ENCODE results near the gene MLIP. TPM values are rescaled to one million over a fixed set of nuclear protein-coding genes. Genes with fewer than 3 reads are reported as not detected.

MLIP gene
- total and polyA plus RNA-seq, 7 experiments from 2014 or later, result not detected

GRCh38 chr6:54262499-54262898 lies 151.3 kb downstream of the MLIP start:
- DNase-seq, result no peak
- Histone ChIP-seq H3K27me3 (ENCODE audit: control insufficient read depth in 2 of 2, insufficient read depth in 2 of 2, low read length in 2 of 2) (no peaks in the 10 kb centered on the region), H3K9me3 (ENCODE audit: control insufficient read depth in 2 of 3, low read length in 3 of 3) (no peaks in the 10 kb centered on the region), H3K27ac (ENCODE audit: low read depth, low read length) (no peak overlapping the region), H3K4me1 (ENCODE audit: control insufficient read depth in 2 of 2, insufficient read depth in 2 of 2, low read length in 2 of 2) (no peaks in the 10 kb centered on the region), H3K4me3 (ENCODE audit: low read length) (no peak overlapping the region), H3K36me3 (ENCODE audit: control insufficient read depth in 2 of 3, insufficient read depth in 3 of 3, low read length in 3 of 3) (no peaks in the 10 kb centered on the region)
- ChIA-PET CTCF (no interaction called here), POLR2A (no interaction called here)
- intact Hi-C loops (cut with micrococcal nuclease), result no loop called here
- Mint-ChIP-seq H3K27me3 (no peaks in the 10 kb centered on the region), H3K36me3 (no peaks in the 10 kb centered on the region), H3K4me3 (no peak overlapping the region), H3K9me3 (peaks cover 0 to 2% (median 0%) of the 10 kb centered on the region in 11 donors), H3K4me1 (no peaks in the 10 kb centered on the region), H3K27ac (no peak overlapping the region)
- ATAC-seq, result no peak

GRCh38 chr6:54262971-54263370 lies 151.7 kb downstream of the MLIP start:
- H3K9me3 Mint-ChIP-seq, result peaks cover 0 to 2% (median 0%) of the 10 kb centered on the region in 11 donors
- H3K27me3 Mint-ChIP-seq, result no peaks in the 10 kb centered on the region
- H3K4me1 Mint-ChIP-seq, result no peaks in the 10 kb centered on the region
- H3K36me3 Mint-ChIP-seq, result no peaks in the 10 kb centered on the region
- no peaks in the 10 kb centered on the region for H3K27me3 ChIP-seq (ENCODE audit: control insufficient read depth in 2 of 2, insufficient read depth in 2 of 2, low read length in 2 of 2)
- no peaks in the 10 kb centered on the region for H3K36me3 ChIP-seq (ENCODE audit: control insufficient read depth in 2 of 3, insufficient read depth in 3 of 3, low read length in 3 of 3)
- ChIA-PET POLR2A (no interaction called here), CTCF (no interaction called here)
- H3K4me3 ChIP-seq (ENCODE audit: low read length), result no peak overlapping the region
- no peaks in the 10 kb centered on the region for H3K9me3 ChIP-seq (ENCODE audit: control insufficient read depth in 2 of 3, low read length in 3 of 3)
- ATAC-seq, result no peak
- no peak overlapping the region for H3K27ac ChIP-seq (ENCODE audit: low read depth, low read length)
- intact Hi-C loops (cut with micrococcal nuclease), result no loop called here
- H3K27ac Mint-ChIP-seq, result no peak overlapping the region
- H3K4me1 ChIP-seq (ENCODE audit: control insufficient read depth in 2 of 2, insufficient read depth in 2 of 2, low read length in 2 of 2), result no peaks in the 10 kb centered on the region
- H3K4me3 Mint-ChIP-seq, result no peak overlapping the region
- no peak for DNase-seq

- Mint-ChIP-seq H3K27me3 (peaks cover 0 to 4% (median 0%) of the 10 kb centered on the region in 5 donors), H3K4me3 (no peak overlapping the region), H3K9me3 (peaks cover 0 to 3% (median 0%) of the 10 kb centered on the region in 11 donors), H3K36me3 (no peaks in the 10 kb centered on the region), H3K4me1 (no peaks in the 10 kb centered on the region), H3K27ac (no peak overlapping the region)
- Histone ChIP-seq H3K9me3 (ENCODE audit: control insufficient read depth in 2 of 3, low read length in 3 of 3) (no peaks in the 10 kb centered on the region), H3K4me3 (ENCODE audit: low read length) (no peak overlapping the region), H3K4me1 (ENCODE audit: control insufficient read depth in 2 of 2, insufficient read depth in 2 of 2, low read length in 2 of 2) (no peaks in the 10 kb centered on the region), H3K27ac (ENCODE audit: low read depth, low read length) (no peak overlapping the region), H3K36me3 (ENCODE audit: control insufficient read depth in 2 of 3, insufficient read depth in 3 of 3, low read length in 3 of 3) (no peaks in the 10 kb centered on the region), H3K27me3 (ENCODE audit: control insufficient read depth in 2 of 2, insufficient read depth in 2 of 2, low read length in 2 of 2) (no peaks in the 10 kb centered on the region)
- intact Hi-C loops (cut with micrococcal nuclease), result no loop called here
- POLR2A ChIA-PET, result no interaction called here
- CTCF ChIA-PET, result no interaction called here
- DNase-seq (no peak), ATAC-seq (no peak)
Observed at GRCh38 chr6:54264581-54265272, 153.5 kb downstream of the MLIP start.

GRCh38 chr6:54266400-54266923 lies 155.2 kb downstream of the MLIP start:
- ATAC-seq (no peak), DNase-seq (no peak)
- Histone ChIP-seq H3K4me1 (ENCODE audit: control insufficient read depth in 2 of 2, insufficient read depth in 2 of 2, low read length in 2 of 2) (no peaks in the 10 kb centered on the region), H3K9me3 (ENCODE audit: control insufficient read depth in 2 of 3, low read length in 3 of 3) (no peaks in the 10 kb centered on the region), H3K36me3 (ENCODE audit: control insufficient read depth in 2 of 3, insufficient read depth in 3 of 3, low read length in 3 of 3) (no peaks in the 10 kb centered on the region), H3K27ac (ENCODE audit: low read depth, low read length) (no peak overlapping the region), H3K4me3 (ENCODE audit: low read length) (no peak overlapping the region), H3K27me3 (ENCODE audit: control insufficient read depth in 2 of 2, insufficient read depth in 2 of 2, low read length in 2 of 2) (no peaks in the 10 kb centered on the region)
- peaks cover 0 to 4% (median 0%) of the 10 kb centered on the region in 5 donors for H3K27me3 Mint-ChIP-seq
- H3K36me3 Mint-ChIP-seq, result no peaks in the 10 kb centered on the region
- ChIA-PET POLR2A (no interaction called here), CTCF (no interaction called here)
- intact Hi-C loops (cut with micrococcal nuclease), result no loop called here
- no peak overlapping the region for H3K4me3 Mint-ChIP-seq
- no peaks in the 10 kb centered on the region for H3K4me1 Mint-ChIP-seq
- no peak overlapping the region for H3K27ac Mint-ChIP-seq
- peaks cover 0 to 3% (median 0%) of the 10 kb centered on the region in 11 donors for H3K9me3 Mint-ChIP-seq

GRCh38 chr6:54267798-54268197 lies 156.6 kb downstream of the MLIP start:
- Histone ChIP-seq H3K27ac (ENCODE audit: low read depth, low read length) (no peak overlapping the region), H3K4me3 (ENCODE audit: low read length) (no peak overlapping the region), H3K36me3 (ENCODE audit: control insufficient read depth in 2 of 3, insufficient read depth in 3 of 3, low read length in 3 of 3) (no peaks in the 10 kb centered on the region), H3K9me3 (ENCODE audit: control insufficient read depth in 2 of 3, low read length in 3 of 3) (no peaks in the 10 kb centered on the region), H3K4me1 (ENCODE audit: control insufficient read depth in 2 of 2, insufficient read depth in 2 of 2, low read length in 2 of 2) (no peaks in the 10 kb centered on the region), H3K27me3 (ENCODE audit: control insufficient read depth in 2 of 2, insufficient read depth in 2 of 2, low read length in 2 of 2) (no peaks in the 10 kb centered on the region)
- intact Hi-C loops (cut with micrococcal nuclease), result no loop called here
- H3K9me3 Mint-ChIP-seq, result peaks cover 0 to 6% (median 0%) of the 10 kb centered on the region in 11 donors
- ChIA-PET CTCF (no interaction called here), POLR2A (no interaction called here)
- no peaks in the 10 kb centered on the region for H3K36me3 Mint-ChIP-seq
- ATAC-seq (no peak), DNase-seq (no peak)
- H3K27me3 Mint-ChIP-seq, result peaks cover 0 to 4% (median 0%) of the 10 kb centered on the region in 5 donors
- H3K4me1 Mint-ChIP-seq, result no peaks in the 10 kb centered on the region
- H3K27ac Mint-ChIP-seq, result no peak overlapping the region
- H3K4me3 Mint-ChIP-seq, result no peak overlapping the region

GRCh38 chr6:54273214-54273820 lies 162.1 kb downstream of the MLIP start:
- H3K27me3 Mint-ChIP-seq, result peaks cover 0 to 9% (median 0%) of the 10 kb centered on the region in 5 donors
- no peak overlapping the region for H3K4me3 Mint-ChIP-seq
- Histone ChIP-seq H3K27ac (ENCODE audit: low read depth, low read length) (no peak overlapping the region), H3K9me3 (ENCODE audit: control insufficient read depth in 2 of 3, low read length in 3 of 3) (no peaks in the 10 kb centered on the region), H3K27me3 (ENCODE audit: control insufficient read depth in 2 of 2, insufficient read depth in 2 of 2, low read length in 2 of 2) (no peaks in the 10 kb centered on the region), H3K36me3 (ENCODE audit: control insufficient read depth in 2 of 3, insufficient read depth in 3 of 3, low read length in 3 of 3) (no peaks in the 10 kb centered on the region), H3K4me3 (ENCODE audit: low read length) (no peak overlapping the region), H3K4me1 (ENCODE audit: control insufficient read depth in 2 of 2, insufficient read depth in 2 of 2, low read length in 2 of 2) (no peaks in the 10 kb centered on the region)
- H3K4me1 Mint-ChIP-seq, result no peaks in the 10 kb centered on the region
- H3K36me3 Mint-ChIP-seq, result no peaks in the 10 kb centered on the region
- intact Hi-C loops (cut with micrococcal nuclease), result no loop called here
- CTCF ChIA-PET, result no interaction called here
- POLR2A ChIA-PET, result no interaction called here
- ATAC-seq, result no peak
- H3K27ac Mint-ChIP-seq, result no peak overlapping the region
- peaks cover 0 to 15% (median 4%) of the 10 kb centered on the region in 11 donors for H3K9me3 Mint-ChIP-seq
- no peak for DNase-seq

GRCh38 chr6:54274383-54274782 lies 163.1 kb downstream of the MLIP start:
- H3K27ac Mint-ChIP-seq, result no peak overlapping the region
- Histone ChIP-seq H3K4me1 (ENCODE audit: control insufficient read depth in 2 of 2, insufficient read depth in 2 of 2, low read length in 2 of 2) (no peaks in the 10 kb centered on the region), H3K27ac (ENCODE audit: low read depth, low read length) (no peak overlapping the region), H3K9me3 (ENCODE audit: control insufficient read depth in 2 of 3, low read length in 3 of 3) (no peaks in the 10 kb centered on the region), H3K36me3 (ENCODE audit: control insufficient read depth in 2 of 3, insufficient read depth in 3 of 3, low read length in 3 of 3) (no peaks in the 10 kb centered on the region), H3K4me3 (ENCODE audit: low read length) (no peak overlapping the region), H3K27me3 (ENCODE audit: control insufficient read depth in 2 of 2, insufficient read depth in 2 of 2, low read length in 2 of 2) (no peaks in the 10 kb centered on the region)
- intact Hi-C loops (cut with micrococcal nuclease), result no loop called here
- H3K4me3 Mint-ChIP-seq, result no peak overlapping the region
- no peak for ATAC-seq
- ChIA-PET POLR2A (no interaction called here), CTCF (no interaction called here)
- H3K36me3 Mint-ChIP-seq, result no peaks in the 10 kb centered on the region
- no peaks in the 10 kb centered on the region for H3K4me1 Mint-ChIP-seq
- peaks cover 0 to 5% (median 0%) of the 10 kb centered on the region in 5 donors for H3K27me3 Mint-ChIP-seq
- no peak for DNase-seq
- H3K9me3 Mint-ChIP-seq, result peaks cover 1 to 20% (median 5%) of the 10 kb centered on the region in 11 donors

Data from naive thymus-derived CD4-positive, alpha-beta T cell (primary cell).